Stimulated activated CD4-positive, alpha-beta T cell treated with anti-CD3 and anti-CD28 coated beads, Interleukin-4, amount 100 ng/mL, for 48 hours (primary cell): ENCODE data around the gene ZIC4.

Experiments used
- DNase-seq, 2 donors: peaks; one replicate each; pipeline ENCODE4 v3.0.0-alpha.2; 2020; ENCODE audit warnings: low read depth in 2 of 2

Gene ZIC4

DNA sequence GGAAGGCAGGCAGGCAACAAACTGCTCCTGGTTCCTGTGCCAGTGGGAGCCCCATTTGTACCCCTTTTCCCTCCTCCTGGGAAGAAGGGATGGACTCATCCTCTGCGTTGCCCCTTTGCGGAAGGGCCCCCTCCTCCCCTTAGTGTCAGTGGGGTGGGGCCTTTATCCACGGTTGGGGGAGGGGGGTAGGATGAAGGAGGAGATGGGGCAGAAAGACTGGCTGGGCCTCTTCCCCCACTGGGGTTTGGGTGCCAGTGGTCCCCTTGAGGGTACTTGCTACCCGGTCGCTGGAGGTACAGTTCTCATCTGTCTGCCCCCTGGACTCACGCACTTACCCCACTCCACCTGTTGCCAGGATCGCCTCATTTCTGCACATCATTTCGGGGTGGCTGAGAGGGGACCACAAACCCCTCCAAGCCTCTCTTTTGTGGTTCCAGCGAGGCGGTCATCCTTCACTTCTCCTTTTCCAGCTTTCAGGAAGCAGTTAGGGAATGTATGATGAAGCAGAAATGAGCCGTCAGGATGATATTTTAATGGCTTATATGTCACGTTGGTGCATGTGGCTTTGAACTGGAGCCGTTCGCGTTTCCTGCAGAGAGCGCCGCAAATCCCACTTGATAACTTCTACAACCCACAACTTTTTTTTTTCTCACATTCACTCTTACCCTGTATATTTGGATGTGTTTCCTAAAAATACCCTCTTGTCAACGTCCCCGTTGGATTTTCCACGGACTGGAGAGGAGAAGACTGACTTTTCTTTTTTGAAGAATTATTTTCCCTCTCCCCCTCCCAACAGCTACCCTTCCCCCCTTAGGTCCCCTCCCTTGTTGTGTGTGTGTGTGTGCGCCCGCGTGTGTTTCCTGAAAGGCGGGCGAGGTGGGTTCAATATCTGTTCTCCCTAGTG is at the start of gene ZIC4:
Gene ZIC4 (minus strand): TSS at position 516 of the 904 bp plus-strand sequence. CDS start 3,746 bp downstream, outside the sequence.
- DNase-seq: no peak

DNA sequence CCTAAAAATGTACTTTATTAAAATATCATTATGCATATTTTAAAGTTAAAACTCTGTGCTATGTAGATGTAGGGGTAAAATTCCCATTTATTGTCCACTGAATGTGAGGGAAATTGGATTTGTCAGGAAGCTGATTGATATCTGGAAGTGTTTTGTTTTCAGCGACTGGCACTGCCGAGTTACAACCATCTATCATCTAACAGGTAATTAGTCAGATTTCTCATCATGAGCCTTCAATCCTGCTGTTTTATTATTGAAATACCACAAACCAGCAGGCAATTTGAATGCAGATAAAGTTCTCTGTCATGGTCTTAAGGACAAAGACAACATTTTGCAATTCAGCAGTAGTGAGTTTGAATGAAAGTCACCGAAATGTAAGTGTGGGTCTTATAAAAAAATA is 43.3 kb upstream of the ZIC4 start:
- no peak for DNase-seq

- DNase-seq: no peak
Observed at GRCh38 chr3:147447224-147447623, 40.9 kb upstream of the ZIC4 start.

DNA sequence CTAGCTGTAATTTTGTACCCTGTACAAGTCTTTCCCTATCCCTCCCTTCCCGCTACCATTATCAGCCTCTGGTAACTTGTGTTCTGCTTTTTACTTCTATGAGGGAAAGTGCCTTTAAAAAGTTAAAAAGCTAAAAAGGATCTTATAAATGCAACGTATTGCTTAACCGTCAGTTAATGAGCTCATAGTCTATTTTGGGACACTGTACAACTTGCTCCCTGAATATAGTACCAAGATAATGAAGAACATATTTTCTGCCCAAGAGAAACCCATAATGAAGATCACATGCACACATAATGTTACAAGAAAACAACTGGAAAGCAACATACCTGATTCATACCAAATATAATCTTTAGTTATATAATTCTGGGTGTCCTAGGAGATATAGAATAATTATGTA is 25.4 kb upstream of the ZIC4 start:
- DNase-seq: no peak

- DNase-seq: no peak
Observed at GRCh38 chr3:147428754-147429153, 22.4 kb upstream of the ZIC4 start.

DNA sequence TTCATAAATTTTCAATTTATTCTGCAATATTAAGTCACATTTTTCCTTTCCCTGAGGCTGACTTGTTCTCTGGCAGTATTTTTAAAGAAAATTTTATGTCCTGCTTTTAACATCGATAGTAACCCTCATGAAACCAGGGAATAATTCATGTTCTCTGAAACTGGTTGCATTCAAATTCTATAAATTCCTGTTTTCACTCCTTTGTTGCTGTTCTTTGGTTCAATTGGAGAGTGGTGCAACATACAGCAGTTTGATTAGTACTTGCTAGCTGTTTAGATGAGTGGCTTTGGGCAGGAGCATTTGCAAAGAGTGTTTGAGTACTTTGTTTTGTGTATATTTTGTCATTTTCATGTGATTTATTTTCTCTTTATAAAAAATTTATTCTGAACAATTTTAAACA is 22.0 kb upstream of the ZIC4 start:
- no peak for DNase-seq

DNA sequence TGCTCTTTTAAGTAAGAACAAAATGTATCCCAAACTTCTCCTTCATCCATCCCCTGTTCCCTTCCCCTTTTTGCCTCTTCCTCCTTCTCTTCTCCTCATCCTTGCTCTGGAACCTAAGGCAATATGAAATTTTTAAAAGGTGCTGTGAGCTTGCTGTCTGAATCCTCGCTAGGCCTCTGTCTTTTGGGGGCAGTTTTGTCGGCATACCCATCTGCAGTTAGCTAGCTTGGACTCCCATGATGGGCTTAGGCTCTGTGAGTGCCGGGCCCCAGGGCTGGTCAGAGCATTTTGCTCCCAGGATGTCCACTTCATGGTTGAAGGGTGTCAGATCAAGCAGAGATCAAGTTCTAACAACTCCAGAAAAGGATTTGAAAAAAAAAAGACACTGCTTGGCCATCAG is 21.4 kb upstream of the ZIC4 start:
- DNase-seq: no peak

GRCh38 chr3:147426931-147427330 is 20.6 kb upstream of the ZIC4 start:
- no peak for DNase-seq

DNA sequence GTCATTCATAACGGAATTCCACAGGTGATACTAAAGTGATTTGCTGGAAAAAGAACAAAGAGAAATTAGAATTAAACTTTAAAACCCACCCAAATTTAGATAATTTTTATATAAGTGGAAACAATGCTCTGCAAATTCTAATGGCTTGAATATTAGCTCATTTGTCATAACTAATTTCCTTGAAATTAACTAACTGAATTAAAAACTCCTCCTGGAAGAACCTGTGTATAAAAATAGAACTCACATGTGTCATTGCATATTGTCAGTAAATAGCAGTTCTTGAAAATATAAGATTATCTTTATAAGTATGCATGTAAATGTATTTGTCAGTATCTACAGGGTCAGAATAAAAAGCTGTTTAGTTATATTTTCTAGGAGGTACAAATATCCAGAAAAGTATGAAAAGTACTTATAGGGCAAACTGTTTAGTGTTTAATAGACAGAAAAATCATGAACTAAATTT is 19.1 kb upstream of the ZIC4 start:
- no peak for DNase-seq

DNA sequence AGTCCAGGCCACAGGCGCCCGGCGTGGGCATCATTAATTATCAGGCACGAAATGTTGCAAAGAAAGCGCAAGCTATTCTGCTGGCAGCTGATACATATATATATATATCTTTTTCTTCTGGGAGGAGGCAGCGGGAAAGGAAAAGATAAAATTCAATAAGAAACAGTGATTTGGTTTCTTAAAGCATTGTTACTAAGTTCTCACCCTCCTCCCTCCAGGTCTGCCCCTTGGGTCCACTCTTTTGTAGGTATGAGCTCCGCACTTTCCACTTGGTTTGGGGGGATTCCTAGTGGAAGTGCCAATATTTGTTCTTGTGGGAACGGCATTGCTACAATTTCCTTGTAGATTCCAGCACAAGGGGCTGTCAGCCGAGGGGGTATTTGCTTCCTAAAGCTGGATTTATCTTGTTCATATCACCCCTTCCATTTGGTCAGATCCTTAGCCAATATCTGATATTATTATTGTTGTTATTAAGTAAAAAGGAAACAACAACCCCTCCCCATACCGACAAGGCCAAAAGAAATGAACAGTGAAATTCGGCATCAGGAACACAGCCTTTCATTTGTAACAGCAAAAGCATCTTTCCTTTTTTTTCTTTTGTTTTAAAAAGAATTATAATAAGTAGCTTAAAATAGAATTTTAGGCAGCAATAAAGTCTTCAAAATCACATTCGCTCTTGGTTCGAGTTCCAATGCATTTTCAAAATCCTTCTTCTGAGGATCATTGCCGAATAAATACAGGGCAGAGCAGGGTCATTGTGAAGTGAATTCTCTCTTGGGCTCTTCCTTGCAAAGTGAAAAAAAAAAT is 18.4 kb upstream of the ZIC4 start:
- no peak for DNase-seq

- DNase-seq: no peak
Observed at GRCh38 chr3:147423798-147424580, 17.6 kb upstream of the ZIC4 start.

- no peak for DNase-seq
Observed at GRCh38 chr3:147423537-147423797, 17.1 kb upstream of the ZIC4 start.

- no peak for DNase-seq
Observed at GRCh38 chr3:147422601-147423536, 16.5 kb upstream of the ZIC4 start.

DNA sequence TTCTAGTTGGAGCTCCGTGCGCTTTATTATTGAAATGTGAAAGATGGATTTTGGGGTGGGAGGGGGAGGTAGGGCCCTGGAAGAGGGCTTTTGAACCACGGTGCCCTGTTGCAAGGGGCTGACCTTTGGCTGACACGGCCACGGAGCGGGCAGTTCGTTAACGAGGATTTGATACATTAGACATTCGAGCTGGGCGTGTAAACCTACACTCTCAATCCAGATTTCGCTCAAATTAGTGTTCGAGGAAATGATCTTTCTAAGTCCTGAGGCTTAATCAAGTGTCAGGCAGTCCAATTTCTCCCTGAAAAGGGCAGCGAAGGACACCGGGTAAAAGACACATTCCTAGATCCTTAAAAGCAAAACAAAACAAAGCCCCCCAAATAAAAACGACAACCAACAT is 15.9 kb upstream of the ZIC4 start:
- DNase-seq: no peak

GRCh38 chr3:147421184-147421912 is 15.0 kb upstream of the ZIC4 start:
- DNase-seq: no peak

- DNase-seq: no peak
Observed at GRCh38 chr3:147420353-147421183, 14.2 kb upstream of the ZIC4 start.

DNA sequence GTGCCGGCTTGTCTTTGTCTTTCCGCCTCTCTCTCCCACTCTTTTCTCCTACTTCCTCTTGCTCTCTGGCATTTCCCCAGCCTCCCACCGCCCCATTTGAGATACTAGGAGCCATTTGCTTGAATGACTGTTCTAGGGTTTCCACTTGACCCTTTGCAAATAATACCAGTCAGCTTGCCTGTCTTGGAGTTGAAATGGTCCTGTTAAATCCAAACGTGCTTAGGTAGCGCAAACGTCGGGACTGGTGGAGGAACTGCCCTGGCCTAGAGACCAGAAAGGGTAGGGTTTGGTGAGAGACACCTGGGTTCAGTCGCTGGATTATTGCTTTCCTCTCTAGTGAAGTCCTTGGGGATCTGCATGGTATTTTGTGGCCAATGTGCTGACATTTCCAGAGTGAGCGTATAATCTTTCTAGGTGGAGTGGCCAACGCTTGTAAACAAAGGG is 13.5 kb upstream of the ZIC4 start:
- DNase-seq: no peak

- no peak for DNase-seq
Observed at GRCh38 chr3:147418808-147419701, 12.7 kb upstream of the ZIC4 start.
